ENCODE measurements around the gene GTF3C1. TPM values are rescaled to one million over a fixed set of nuclear protein-coding genes. Genes with fewer than 3 reads are reported as not detected.

GTF3C1 gene
- total RNA-seq, 2 donors from 2014 or later: 164 to 233 TPM

GRCh38 chr16:27474041-27474440 is 75.7 kb downstream of the GTF3C1 start:
- no peaks in the 10 kb centered on the region for H3K9me3 ChIP-seq
- no peak for DNase-seq (ENCODE audit: low spot score)
- H3K27me3 ChIP-seq (replicated peaks; ENCODE audit: insufficient read depth): no peaks in the 10 kb centered on the region
- intact Hi-C loops (cut with DNase I): no loop called here
- TF ChIP-seq, protein P1, sequence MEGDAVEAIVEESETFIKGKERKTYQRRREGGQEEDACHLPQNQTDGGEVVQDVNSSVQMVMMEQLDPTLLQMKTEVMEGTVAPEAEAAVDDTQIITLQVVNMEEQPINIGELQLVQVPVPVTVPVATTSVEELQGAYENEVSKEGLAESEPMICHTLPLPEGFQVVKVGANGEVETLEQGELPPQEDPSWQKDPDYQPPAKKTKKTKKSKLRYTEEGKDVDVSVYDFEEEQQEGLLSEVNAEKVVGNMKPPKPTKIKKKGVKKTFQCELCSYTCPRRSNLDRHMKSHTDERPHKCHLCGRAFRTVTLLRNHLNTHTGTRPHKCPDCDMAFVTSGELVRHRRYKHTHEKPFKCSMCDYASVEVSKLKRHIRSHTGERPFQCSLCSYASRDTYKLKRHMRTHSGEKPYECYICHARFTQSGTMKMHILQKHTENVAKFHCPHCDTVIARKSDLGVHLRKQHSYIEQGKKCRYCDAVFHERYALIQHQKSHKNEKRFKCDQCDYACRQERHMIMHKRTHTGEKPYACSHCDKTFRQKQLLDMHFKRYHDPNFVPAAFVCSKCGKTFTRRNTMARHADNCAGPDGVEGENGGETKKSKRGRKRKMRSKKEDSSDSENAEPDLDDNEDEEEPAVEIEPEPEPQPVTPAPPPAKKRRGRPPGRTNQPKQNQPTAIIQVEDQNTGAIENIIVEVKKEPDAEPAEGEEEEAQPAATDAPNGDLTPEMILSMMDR (IDR thresholded peaks at IDR 0.05): no peak
- TF ChIP-seq POLR2AphosphoS5 (IDR thresholded peaks at IDR 0.05) (no peak), POLR2A (IDR thresholded peaks at IDR 0.05) (no peak)
- 91% methylated on average over 7 of the region's 9 CpGs for WGBS
- no peak overlapping the region for H3K27ac ChIP-seq
- peaks cover 33 to 53% of the 10 kb centered on the region in 2 donors for H3K36me3 ChIP-seq
- H3K4me3 ChIP-seq: no peak overlapping the region
- no peaks in the 10 kb centered on the region for H3K4me1 ChIP-seq (replicated peaks)

DNA sequence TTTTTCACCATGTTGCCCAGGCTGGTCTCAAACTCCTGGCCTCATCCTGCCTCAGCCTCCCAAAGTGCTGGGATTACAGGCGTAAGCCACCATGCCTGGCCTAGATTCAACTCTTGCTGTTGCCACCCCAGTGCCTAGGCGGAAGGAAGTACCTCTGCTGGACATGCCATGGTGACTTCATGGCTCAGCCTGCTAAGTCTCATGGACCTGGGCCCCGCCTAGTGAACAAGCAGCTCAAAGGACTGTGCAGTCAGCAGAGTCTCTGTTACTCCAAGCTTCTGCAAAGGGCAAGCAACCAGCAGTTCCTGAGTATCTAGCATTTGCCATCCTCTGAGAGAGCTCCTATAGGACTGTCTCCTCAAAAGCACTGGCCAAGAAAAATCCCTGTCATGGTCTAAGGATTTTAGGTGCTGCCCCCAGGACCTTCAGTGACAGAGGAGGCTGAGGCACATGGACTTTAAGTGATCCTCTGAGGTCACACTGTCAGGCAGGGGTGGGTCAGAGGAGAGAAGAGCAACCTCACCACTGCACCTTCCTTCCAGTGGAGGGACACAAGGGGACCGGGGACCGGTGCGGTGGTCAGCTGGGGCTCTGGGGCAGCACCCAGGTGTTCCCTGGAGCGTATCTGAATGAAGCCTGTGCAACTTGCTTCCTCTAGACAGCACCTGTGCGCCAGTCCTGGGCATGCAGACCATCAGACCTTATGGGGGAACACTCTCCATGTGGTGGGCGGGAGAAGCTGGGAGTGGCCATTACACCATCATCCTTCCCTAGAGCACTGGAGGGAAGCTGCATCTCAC is 76.4 kb downstream of the GTF3C1 start:
- WGBS: 96% methylated on average over 9 of the region's 9 CpGs
- Histone ChIP-seq H3K9me3 (no peaks in the 10 kb centered on the region), H3K4me3 (no peak overlapping the region), H3K27me3 (replicated peaks; ENCODE audit: insufficient read depth) (no peaks in the 10 kb centered on the region), H3K4me1 (replicated peaks) (no peaks in the 10 kb centered on the region), H3K36me3 (peaks cover 35 to 57% of the 10 kb centered on the region in 2 donors), H3K27ac (no peak overlapping the region)
- no peak for DNase-seq (ENCODE audit: low spot score)
- TF ChIP-seq POLR2A (IDR thresholded peaks at IDR 0.05): no peak
- no peak for TF ChIP-seq POLR2AphosphoS5 (IDR thresholded peaks at IDR 0.05)
- intact Hi-C loops (cut with DNase I): no loop called here

DNA sequence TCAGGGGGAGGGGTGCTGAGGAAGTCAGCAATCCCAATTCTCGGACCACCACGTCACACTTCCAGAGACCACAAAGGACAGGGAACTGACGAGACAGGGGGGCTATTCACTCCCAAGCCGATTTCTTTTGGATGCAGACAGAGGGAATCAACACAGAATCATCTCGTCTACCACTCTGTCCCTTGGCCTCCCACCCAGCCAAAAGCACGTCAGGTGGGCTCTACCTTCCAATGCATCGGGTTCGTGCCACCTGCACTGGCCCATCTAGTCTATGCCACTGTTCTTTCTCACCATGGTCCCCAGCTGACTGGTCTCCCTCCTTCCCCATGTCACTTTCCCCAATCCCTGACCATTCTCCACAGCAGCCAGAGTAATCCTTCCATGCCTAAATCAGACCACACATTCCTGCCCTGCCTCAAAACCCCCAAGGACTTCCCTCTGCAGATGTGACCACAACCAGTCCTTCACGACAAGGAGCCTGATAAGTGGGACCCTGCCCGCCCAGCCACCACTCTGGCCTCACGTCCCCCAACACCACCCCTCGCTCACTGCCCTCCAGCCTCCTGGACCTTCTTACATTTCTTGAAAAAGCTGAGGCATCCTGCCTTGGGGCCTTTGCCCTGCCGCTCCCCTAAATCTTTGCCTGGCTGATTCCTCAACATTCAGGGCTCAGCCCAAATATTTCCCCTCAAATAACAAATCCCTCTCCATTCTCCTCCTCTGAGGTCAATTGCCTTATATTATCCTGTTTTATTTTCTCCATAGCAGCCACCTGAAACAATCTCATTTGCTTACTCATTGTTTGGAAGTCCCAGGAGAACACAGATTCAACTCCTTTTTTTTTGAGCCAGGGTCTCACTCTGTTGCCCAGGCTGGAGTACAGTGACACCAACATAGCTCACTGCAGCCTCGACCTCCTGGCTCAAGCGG is 77.4 kb downstream of the GTF3C1 start:
- H3K4me1 ChIP-seq (replicated peaks): no peaks in the 10 kb centered on the region
- no peak for DNase-seq (ENCODE audit: low spot score)
- 97% methylated on average over 15 of the region's 15 CpGs for WGBS
- TF ChIP-seq, protein P1 (IDR thresholded peaks at IDR 0.05): no peak
- no peak for TF ChIP-seq POLR2A (IDR thresholded peaks at IDR 0.05)
- no peak for TF ChIP-seq POLR2AphosphoS5 (IDR thresholded peaks at IDR 0.05)
- no peak overlapping the region for H3K27ac ChIP-seq
- H3K9me3 ChIP-seq: no peaks in the 10 kb centered on the region
- H3K36me3 ChIP-seq: peaks cover 30 to 57% of the 10 kb centered on the region in 2 donors
- intact Hi-C loops (cut with DNase I): no loop called here
- no peak overlapping the region for H3K4me3 ChIP-seq
- no peaks in the 10 kb centered on the region for H3K27me3 ChIP-seq (replicated peaks; ENCODE audit: insufficient read depth)

GRCh38 chr16:27471661-27472060 is 78.1 kb downstream of the GTF3C1 start:
- TF ChIP-seq POLR2A (IDR thresholded peaks at IDR 0.05) (no peak), POLR2AphosphoS5 (IDR thresholded peaks at IDR 0.05) (no peak)
- TF ChIP-seq, protein P1 (IDR thresholded peaks at IDR 0.05): no peak
- Histone ChIP-seq H3K27me3 (replicated peaks; ENCODE audit: insufficient read depth) (no peaks in the 10 kb centered on the region), H3K4me3 (no peak overlapping the region), H3K4me1 (replicated peaks) (no peaks in the 10 kb centered on the region), H3K36me3 (peaks cover 30 to 54% of the 10 kb centered on the region in 2 donors), H3K9me3 (no peaks in the 10 kb centered on the region), H3K27ac (no peak overlapping the region)
- WGBS: 91% methylated on average over 19 of the region's 19 CpGs
- intact Hi-C loops (cut with DNase I): no loop called here
- DNase-seq (ENCODE audit: low spot score): no peak
